ENCODE results near the gene TTC23.
"Not testable (repeated sequence)": the region's sequence is repeated elsewhere in the genome, so short reads cannot be mapped to it uniquely, and the experiment has no call there.

The TTC23 gene

DNA sequence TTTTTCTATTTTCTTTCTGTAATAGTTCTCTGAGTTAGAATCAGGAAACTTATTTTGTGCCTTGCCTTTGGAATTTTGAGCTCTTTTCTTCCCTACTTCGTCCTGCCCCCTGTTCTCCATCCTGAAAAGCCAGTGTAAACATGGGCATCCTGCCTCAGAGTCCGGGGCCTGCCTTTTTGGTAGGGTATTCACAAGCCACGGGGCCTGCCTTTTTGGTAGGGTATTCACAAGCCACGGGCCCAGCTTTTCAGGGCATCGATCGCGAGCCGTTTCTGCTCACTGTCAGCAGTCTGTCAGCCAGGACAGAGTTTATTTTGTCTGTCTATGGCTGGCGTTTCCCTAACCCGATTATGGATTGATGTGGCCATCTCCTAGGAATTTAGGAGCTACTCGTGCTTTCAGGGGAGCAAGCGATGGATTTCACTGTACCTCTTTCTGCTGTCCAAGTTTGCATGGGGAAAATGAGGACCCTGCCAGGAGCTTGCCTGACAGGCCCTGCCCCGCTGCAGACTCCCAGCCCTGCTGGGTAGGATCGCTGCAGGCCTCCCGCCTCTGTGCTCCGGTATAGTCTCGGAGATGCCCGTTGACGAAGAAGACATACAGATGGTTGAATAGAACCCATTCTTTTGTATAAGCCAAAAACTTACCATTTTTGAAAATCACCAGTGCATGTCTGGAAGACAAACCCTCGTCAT is 131.7 kb downstream of the TTC23 start:
- no peak for TF ChIP-seq CTCF (IDR thresholded peaks at IDR 0.05; ENCODE audit: low read depth, low read length)
- DNase-seq (ENCODE audit: low read depth, low spot score) = no peak
- in situ Hi-C loops (cut with HindIII; ENCODE audit: low sequenced_read_pairs) = no loop called here

DNA sequence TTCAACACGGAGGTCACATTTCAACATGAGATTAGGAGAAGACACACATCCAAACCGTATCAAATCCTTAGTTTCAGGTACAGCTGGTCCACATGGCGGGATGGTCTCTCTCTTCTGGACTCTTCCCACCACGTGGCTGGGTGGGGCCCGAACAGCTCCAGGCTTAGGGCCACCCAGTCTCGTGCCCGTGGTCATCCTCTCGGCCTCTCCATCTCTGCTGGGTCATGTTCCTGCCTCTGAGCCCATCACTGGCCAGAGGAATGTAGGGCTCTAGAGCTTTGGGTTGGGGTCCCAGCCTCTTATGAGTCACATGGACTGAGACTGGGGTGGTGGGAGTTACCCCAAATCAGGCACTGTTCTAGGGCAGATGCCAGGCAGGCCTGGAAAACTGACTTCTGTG is 132.3 kb downstream of the TTC23 start:
- in situ Hi-C loops (cut with HindIII; ENCODE audit: low sequenced_read_pairs) = no loop called here

More for the DNA sequence above, 131.7 kb downstream of the TTC23 start:
- H3K4me3 ChIP-seq (ENCODE audit: low read depth, low read length) = no peak overlapping the region

DNA sequence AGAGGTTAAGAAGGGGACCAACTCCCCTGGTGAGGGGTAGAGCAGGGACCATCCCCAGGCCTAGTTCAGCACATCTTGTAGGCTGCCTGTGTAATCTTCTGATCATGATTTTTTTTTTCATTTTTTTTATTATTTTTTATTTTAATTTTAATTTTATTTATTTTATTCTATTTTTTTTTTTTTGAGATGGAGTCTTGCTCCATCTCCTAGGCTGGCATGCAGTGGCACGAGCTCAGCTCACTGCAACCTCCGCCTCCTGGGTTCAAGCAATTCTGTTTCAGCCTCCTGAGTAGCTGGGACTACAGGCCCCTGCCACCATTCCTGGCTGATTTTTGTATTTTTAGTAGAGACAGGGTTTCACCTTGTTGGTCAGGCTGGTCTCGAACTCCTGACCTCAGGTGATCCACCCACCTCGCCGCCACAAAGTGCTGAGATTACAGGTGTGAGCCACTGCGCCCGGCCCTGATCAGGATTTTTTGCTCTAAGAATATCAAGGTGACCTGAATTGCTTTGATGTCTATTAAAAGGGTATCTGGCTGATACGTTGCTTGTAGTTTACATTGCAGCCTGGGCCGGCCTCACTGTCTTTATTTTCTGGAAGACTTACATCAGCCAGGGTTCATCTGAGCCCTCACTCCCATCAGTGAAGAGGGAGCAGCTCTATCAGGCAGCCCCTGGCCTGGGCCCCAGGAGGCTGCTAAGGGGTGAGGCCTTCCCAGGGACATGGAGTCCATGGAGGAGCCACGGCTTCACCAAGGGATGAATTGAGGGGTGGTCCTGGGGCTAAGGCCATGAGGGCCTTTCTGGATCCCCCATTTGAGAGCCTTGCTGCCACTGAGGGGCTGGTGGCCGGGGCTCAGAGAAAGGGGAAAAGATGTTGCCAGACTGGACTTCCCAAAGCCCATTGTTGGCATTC is 133.8 kb downstream of the TTC23 start:
- no peak for DNase-seq (ENCODE audit: low read depth, low spot score)
- no peak for TF ChIP-seq CTCF (IDR thresholded peaks at IDR 0.05; ENCODE audit: low read depth, low read length)
- no peak overlapping the region for H3K4me3 ChIP-seq (ENCODE audit: low read depth, low read length)
- in situ Hi-C loops (cut with HindIII; ENCODE audit: low sequenced_read_pairs) = no loop called here

More for the DNA sequence above, 132.3 kb downstream of the TTC23 start:
- no peak for TF ChIP-seq CTCF (IDR thresholded peaks at IDR 0.05; ENCODE audit: low read depth, low read length)
- no peak overlapping the region for H3K4me3 ChIP-seq (ENCODE audit: low read depth, low read length)
- no peak for DNase-seq (ENCODE audit: low read depth, low spot score)

GRCh38 chr15:99114511-99115299 is 134.7 kb downstream of the TTC23 start:
- no peak for TF ChIP-seq CTCF (IDR thresholded peaks at IDR 0.05; ENCODE audit: low read depth, low read length)
- in situ Hi-C loops (cut with HindIII; ENCODE audit: low sequenced_read_pairs) = no loop called here
- DNase-seq (ENCODE audit: low read depth, low spot score) = no peak
- no peak overlapping the region for H3K4me3 ChIP-seq (ENCODE audit: low read depth, low read length)

DNA sequence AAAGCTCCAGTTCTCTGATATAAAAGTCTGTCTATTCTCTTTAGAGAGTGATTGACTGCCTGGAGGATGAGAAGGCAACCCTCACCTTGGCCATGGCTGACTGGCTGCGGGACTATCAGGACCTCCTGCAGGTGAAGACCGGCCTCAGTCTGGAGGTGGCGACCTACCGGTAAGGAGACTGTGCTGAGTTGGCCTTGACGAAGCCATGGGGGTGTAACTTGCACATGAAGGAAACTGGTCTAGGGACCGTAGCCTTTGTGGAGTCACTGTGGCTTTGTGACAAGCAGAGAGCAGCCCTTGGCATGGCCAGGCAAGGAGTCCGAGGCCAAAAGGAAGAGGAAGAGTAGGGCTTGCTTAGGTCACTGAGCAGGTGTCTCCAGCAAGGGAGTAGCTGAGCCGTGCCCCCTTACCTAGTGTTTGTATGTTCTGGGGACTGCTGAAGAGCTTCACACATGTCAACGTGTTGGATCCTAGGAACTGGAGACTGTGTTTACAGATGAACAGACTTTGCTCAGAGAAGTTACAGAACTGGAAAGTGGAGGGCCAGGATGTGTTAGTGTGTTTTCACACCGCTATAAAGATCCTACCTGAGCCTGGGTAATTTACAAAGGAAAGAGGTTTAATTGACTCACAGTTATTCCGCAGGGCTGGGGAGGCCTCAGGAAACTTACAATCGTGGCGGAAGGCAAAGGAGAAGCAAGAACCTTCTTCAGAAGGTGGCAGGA is 135.7 kb downstream of the TTC23 start:
- TF ChIP-seq CTCF (IDR thresholded peaks at IDR 0.05; ENCODE audit: low read depth, low read length) = no peak
- in situ Hi-C loops (cut with HindIII; ENCODE audit: low sequenced_read_pairs) = no loop called here
- no peak for DNase-seq (ENCODE audit: low read depth, low spot score)
- H3K4me3 ChIP-seq (ENCODE audit: low read depth, low read length) = no peak overlapping the region

GRCh38 chr15:99111641-99112040 is 137.7 kb downstream of the TTC23 start:
- H3K4me3 ChIP-seq (ENCODE audit: low read depth, low read length); DNase-seq (ENCODE audit: low read depth, low spot score); in situ Hi-C loops (cut with HindIII; ENCODE audit: low sequenced_read_pairs): not testable (repeated sequence)

Data from astrocyte of the spinal cord (primary cell).